HG02840 (cell line): ENCODE results near the gene NATD1.
A peak's percentile ranks its signal among the peaks of the same experiment; 100 is the strongest.

Source experiments
- ATAC-seq: cut with Tn5 transposase; IDR thresholded peaks from one replicate; pipeline ENCODE4 v1.9.1; 2021; ENCODE audit warnings: mild to moderate bottlenecking, moderate library complexity, moderate number of reproducible peaks; ENCODE audit not compliant: unreplicated experiment, low FRiP score

NATD1 gene

DNA sequence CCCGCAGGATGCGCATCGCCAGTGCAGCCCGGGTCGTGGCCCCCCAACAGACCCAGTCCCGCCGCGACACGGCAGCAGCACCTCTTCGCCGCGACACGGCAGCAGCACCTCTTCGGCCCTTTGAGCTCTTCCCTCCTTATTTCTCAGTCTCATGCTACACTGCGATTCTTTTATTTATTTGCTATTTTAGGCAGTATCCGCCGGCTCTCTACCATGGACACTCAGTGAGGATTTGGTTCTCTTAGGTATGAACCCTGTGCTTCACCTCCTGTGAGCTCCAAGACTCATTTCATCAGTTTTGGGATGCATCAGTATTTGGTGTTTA, 23.0 kb upstream of the NATD1 start:
- no peak for ATAC-seq

DNA sequence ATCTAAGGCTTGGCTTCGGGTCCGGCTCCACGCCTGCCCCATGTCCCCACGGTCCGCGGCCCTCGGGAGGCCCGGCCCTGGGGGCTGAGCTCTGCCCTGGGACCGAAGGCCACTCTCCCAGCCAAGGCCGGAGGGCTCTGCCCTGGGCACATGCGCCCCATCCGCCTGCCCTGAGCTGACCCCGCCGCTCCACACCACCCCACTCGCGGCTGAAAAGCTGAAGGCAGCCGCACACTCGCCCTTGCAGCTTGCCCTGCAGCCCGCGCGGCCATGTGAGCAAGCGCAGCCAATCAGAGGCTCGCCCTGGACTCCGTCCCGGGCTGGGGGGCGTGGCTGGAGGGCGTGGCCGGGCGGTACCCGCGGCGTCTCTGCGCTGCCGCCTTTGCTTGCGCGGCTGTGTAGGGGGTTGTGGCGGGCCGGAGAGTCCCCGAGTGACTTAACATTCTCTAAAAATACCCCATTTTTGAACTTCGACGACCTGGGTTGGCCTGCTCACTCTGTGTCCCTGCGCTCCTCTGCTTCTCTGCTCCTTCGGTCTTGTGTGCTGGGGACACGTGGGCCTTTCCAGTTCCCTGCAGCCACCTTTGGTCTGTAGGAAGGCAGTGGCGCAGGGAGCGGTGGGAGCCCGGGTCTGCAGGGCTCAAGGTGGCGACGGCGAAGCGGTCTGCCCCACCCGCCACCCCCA, 22.5 kb upstream of the NATD1 start:
- ATAC-seq, result peak; percentile 86

DNA sequence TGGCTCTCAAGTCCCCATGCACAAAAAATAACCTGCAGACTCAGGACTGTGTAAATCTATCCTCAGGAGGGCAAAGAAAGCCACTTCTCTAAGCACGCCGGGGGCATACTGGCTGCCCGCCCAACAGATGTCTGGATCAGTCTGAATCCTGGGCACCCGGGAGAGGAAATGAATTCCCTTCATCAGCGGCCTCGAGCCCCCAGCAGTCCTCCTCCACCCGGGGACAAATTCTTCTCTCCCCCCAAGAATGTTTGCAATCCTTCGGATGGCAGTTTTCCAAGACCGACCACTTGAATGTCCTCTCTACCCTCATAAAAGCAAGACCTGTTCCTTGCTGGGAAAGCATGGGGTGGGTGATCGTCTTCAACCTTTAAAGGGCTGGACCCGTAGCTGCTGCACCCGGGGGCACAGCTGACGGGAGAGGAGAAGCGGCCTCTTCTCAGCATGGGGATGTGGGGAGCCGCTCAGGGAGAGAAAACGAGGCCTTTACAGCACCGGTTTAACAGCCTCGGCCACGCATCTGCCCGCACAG, 21.9 kb upstream of the NATD1 start:
- no peak for ATAC-seq

DNA sequence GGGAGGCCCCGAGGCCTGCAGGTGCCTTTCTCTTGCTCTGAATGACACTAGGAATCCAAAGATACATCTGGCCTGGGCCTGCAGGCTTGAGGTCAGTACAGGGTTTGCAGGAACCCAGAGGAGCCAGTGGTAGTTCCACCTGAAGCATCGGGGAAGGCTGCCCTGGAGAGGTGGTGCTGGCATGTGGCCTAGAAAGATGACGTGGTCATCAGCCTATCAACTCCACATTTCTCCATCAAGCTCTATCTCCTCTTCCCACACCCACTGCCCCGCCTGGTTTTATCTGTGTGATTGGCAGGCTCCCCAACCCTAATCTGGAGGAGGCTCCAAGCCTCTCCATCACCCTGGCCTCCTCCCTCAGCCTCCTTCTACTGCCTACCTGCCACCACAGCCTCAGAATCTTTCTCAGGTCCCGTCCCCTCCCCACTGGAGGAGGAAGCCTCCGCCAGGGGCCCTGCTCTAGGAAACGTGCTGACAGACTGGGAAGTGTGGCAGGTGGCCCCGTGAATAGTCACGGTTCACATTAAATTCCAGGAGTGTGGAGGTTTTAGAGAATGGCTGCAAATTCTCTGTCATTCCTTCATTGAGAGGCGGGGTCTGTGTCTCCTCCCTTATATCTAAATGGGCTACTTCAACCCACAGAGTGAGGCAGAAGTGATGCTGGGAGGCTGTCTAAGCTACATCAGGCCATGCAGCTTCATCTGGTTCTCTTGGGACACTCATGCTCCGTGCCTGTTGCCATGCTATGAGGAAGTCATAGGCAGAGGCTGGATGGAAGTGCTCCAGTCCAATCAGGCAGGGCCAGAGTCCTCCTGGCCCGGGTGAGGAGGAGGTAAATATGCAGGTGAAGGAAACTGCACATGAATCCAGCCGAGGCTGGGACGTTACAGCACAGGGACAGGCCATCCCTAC, 19.9 kb upstream of the NATD1 start:
- no peak for ATAC-seq

DNA sequence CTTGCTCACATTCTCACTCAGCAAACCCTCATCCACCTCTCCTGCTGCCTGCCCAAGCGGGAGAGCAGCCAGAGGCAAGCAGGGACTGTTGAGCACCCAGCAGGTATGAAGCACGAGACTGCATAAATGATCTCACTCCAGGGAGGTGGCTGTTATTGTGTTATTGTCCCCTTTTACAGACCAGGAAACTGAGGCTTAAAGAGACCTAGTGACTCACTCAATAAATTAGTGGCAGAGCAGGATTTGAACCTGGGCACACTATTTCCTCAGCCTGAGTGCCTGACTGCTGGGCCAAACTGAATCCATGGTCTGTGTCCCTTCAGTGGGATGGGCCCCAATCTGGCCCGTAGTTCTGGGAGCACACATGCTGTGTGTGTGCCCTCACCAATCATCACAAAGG, 19.0 kb upstream of the NATD1 start:
- no peak for ATAC-seq

DNA sequence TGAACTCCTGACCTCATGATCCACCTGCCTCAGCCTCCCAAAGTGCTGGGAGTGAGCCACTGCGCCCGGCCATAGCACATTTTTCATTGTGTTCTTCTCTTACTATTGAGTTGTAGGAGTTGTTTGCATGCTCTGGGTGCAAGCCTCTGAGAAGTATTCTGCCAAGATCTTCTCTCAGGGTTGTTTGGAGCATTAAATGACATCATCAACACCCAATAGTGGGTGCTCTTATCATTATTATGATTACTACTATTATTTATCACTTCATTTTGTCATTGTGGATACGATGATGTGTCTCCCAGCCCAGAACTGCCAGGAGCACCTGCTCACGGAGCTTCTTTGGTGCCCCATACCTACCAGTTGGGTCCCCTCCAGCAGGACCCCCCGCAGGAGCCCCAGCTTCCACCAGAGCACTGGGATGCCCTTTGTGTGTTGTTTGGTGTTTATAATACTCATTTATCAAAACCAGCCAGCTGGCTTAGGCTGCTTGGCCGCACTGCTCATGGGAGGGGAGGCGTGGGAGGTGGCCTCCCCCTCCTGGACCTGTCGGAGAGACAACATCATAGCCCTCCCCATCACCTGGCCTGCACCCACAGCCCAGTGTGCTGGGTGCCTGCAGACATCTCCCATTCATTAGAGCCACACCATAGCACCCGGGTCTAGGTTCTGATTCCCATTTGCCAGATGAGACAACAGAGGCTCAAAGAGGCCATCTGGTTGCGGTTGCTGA, 18.4 kb upstream of the NATD1 start:
- no peak for ATAC-seq

DNA sequence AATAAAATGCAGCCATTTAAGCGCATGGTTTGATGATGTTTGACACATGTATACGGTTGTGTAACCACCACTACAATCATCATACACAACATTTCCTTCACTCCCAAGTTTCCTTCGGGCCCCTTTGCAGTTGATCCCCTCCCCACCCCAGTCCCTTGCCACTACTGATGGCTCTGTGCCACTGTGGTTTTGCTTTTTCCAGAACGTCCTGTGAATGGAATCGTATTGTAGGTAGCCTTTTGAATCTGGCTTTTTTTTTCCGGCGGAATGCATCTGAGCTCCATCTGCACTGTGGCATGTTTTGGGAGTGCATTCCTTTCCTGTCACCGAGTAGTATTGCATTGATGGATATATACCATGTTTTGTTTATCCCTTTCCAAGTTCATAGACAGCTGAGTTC, 16.2 kb upstream of the NATD1 start:
- no peak for ATAC-seq

DNA sequence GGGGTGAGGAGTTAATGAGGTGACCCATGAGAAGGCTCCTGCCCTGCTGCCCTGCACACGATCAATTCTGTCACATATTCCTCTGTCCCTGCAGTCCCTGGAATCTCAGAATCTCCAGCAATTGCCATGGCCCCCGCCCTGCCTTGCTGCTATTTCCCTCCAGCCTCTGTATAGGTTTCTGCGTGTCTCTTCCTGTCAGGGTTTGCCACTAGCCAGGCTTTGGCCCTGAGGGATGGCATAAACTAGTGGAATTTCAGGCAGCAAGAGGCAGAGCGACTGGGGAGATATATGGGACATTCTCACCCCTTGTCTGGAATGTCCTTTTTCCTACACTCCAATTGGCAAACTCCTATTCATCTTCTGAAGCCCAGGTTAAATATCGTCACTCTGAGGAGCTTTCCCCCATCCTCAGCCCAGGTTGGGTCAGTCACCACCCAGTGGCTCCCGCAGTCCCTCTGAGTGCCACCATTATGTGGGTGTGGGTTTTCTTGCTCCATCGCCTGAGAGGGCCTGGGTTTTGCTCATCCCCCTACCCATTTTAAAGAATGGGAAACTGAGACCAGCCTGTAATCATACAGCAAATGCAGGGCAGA, 15.5 kb upstream of the NATD1 start:
- ATAC-seq, result no peak

DNA sequence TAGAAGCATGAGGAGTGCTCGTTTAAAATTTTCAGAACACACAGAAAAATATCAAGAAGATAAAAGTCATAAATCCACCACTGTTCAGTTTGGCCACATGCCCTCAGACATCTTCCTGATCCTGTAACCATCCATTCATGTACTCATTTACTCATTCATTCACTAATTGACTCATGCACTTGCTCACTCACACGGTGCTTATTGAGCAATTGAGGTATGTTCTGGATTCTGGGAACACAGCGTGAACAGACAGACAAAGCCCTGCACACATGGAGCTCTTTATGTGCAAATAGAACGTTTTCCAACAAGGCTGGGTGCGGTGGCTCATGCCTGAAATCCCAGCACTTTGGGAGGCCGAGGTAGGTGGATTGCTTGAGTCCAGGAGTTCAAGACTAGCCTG, 10.2 kb upstream of the NATD1 start:
- no peak for ATAC-seq

DNA sequence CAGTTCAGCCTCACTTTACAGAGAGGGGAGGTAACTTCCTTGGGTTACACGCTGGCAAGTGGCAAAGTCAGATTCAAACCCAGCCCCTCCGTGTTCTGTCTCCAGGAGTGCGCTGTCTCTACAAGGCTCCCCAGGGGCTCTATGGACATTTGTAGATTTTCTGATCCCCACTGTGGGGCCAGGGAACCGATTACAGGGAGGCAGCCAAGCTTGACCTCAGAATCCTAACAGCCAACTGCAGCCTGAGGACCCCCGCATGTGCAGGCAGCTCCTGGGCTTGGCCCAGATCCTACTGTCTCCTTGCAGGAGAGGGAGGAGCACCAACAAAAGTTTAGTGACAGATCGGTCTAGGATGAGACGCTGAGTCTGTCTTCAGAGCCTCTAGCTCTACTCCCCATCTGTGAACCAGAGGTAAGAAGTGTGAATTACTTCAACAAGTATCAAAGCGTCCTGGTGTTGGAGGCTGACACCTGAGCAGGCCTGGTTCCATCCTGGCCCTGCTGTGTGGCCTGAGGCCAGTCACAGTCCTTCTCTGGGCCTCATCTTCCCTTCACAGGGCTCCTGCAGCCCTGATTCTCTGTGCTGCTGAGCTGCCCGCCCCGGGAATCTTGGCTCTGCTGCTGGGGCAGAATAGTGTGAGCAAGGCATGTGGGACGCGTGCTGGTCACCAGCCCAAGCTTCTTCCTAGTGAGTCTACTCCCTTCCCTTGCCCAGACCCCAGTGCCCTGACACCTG, 9.2 kb upstream of the NATD1 start:
- ATAC-seq, result no peak

DNA sequence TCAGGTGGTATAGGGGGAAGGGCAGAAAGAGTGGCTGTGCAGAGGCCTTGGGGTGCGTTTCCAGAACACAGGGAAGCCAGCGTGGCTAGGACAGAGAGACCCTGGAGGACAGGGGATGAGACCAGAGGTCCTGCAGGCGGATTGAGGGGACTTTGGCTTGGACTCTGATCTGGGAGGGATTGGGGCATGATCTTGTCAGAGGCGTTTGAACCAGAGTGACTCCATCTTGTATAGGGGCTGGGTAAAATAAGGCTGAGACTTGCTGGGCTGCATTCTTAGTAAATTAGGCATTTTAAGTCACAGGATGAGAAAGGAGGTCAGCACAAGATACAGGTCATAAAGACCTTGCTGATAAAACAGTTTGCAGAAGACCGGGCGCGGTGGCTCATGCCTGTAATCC, 5.4 kb upstream of the NATD1 start:
- ATAC-seq, result no peak

DNA sequence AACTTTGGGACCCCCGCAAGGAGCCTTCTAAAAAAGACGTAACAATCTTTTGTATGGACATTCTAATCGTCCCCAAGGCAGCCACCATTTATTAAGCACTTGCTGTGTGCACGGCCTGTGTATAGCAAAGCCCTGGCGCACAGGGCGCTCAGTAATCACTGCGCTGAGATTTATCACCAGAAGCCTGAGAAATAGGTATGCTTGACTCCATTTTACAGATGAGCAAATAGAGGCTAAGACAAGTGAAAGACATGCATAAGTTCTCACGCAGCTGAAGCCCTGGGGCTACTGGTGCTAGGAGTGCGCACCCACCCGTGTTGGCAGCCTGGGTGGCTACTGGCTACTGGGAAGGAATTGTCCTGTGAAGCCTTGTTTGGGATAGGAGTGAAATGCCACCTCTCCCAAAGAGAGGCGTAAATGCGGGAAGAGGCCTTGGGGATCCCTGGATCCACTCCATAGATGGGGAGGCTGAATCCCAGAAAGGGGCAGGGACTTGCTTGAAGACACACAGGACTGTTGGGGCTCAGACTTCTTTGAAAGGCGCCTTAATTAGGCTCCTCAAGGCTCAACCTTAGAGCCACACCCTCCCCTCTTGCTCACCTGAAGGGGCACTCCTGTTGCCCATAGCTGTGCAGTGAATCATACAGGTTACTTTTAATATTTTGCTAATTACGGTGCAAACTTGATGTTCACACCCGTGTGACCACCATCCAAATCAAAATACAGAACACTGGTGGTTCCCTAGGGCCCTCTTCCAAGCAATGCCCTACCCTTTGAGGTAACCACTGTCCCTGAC, 634 bp upstream of the NATD1 start:
- no peak for ATAC-seq

DNA sequence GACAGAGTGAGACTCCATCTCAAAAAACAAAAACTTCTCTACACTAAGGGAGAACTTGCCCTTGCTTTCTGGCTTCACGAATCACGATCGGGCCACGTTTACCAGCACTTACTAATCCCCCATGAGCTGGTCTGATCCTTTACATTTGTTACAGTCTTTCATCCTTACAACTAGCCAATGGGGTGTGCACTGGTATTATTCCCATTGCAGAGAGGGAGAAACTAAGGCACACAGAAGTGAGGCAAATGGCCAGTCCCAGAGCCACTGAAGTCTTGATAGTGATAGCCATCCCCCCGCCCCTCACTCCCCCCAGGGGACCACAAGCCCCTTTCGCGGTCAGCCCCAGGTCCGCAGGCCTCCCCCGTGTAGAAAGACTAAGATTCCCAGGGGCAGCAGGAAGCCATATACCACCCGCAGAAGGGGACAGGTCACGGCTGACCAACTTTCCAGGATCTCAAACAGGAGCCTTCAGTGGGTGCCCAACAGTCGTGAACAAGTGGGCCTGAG, 868 bp downstream of the NATD1 start:
- no peak for ATAC-seq

DNA sequence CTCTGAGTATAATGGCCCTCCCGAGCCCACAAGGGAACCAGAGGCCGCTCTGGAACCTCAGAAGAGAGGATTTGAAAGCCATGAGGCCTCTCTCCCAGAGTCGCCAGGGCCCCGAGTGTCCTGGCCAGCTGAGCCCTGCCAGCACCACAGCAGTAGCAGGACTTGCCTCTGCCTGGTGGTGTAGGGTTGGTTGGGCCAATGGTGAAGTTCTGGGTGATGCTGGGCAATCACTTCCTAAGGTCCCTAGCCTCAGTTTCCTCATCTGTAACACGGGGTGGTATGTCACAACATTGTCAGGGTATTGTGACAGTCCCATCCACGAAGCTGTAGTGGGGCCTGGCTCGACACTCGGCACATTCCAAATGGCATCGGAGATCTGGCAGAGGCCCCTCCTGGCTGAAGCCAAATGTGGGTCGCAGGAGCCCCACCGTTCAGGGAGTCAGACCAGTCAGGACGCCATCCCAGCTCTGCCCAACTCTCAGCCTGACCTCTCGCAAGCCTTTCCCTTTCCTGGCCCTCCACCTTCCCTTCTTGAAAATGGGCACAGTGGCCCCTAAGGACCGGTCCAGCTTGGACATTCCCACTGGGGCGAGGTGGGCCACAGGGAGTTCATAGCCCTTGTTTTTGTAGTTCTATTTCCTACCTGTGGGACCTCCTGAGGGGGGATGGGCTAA, 1.7 kb downstream of the NATD1 start:
- no peak for ATAC-seq

DNA sequence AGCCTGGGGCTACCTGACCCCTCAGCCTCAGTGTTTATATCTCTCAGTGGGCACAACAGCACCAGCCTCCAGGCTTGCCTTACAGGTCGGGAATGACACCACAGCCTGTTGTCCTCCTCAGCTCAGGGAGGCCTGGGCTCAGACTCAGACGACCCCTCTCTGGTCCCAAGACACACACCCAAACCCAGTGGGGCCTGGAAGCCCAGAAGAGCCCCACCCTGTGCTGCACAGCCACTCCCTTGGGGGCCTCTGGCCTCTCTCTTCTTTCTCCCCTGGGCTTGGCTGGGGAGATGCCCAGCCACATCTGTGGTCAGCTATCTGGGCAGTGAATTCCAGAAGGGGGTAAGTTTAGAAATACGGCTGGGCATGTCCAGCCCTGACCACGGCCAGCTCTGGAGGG, 2.4 kb downstream of the NATD1 start:
- no peak for ATAC-seq

DNA sequence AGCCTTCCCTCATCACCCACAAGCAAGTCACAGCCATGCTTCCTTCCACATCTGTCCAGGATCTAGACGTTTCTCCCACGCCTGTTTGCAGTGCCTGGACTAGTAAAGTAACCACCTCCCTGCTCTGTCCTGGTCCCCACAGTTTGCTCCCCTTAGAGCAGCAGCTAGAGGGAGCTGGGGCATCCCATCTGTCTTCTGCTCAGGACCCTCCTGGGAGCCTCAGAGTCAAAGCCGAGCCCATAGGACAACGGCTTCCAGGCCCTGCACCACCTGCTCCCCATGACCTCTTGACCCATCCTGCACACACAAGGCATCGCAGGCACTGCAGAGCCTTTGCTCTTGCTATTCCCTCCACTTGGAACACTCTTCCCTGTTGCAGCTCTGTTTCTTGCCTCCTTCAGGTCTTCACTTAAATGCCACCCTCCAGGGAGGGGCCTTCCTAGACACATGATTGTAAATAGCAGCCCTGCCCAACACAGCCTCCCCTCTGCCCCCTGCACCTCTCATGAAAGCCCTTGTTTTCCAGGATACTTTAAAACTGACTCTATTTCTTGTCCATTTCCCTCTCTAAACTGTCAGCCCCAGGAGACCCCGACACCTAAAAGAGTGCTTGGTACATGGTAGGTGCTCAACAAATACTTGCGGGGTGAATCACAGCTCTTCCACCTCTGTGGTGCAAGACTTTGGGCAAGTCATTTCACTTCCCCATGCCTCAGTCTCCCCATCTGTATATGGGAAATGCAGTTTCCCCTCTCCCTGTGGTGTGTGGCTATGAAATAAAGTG, 3.1 kb downstream of the NATD1 start:
- ATAC-seq, result no peak

DNA sequence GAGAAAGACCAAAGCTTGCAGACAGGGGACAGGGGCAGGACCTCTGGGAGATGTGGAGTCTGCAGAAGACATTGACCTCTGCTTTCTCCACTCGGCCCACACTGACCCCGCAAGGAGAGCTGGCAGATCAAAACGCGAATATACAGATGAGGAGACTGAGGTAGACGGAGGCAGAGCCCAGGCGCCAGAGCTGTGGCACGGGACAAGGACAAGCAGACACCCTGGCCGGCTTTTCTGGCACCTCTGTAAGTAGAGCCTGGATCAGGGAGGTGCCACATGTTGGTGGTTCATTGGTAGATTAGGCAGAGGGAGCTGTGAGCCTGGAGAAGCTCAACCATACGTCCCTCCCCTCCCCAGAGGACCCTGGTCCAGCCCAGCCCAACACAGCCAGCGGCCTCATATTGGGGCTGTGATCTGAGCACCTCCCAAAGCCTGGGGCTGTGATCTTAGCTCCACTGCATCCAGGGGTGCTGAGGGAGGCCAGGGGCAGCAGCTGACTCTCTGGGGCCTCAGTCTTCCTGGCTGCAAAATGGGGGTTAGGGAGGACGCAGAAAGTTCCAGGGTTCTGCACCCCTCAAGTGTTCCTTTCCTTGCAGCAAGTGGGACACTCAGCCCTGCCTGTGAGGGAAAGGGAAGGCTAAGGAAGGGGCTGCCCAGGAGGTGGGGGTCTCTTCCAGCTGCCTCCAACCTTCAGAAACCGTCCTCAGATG, 4.0 kb downstream of the NATD1 start:
- no peak for ATAC-seq
